HG02571 (cell line): Measurements from ENCODE around the gene TSHZ2.
"Not testable (repeated sequence)": the region's sequence is repeated elsewhere in the genome, so short reads cannot be mapped to it uniquely, and the experiment has no call there.

Experiments
- ATAC-seq: cut with Tn5 transposase; IDR thresholded peaks from one replicate; pipeline ENCODE4 v1.9.1; 2021; ENCODE audit warnings: mild to moderate bottlenecking, moderate library complexity; ENCODE audit not compliant: unreplicated experiment

Gene TSHZ2

DNA sequence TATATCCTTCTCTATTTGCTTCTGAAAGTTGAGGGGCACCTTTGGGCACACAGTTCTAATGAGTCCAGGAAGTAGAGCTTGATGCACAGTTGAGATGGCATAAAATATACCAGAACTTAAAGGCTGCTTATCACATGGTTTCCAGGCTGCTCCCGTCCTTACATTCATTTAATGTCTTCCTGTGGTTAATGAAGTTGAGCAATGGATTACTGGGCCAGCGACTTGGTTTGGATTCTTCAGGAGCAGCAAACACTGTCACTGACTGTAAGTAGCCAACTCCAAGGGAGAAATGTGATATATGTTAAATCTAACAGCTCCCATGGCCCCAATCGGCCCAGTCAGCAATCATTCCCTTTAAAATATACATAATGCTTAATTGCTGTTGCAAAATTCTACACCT, 9.0 kb upstream of the TSHZ2 start:
- no peak for ATAC-seq

DNA sequence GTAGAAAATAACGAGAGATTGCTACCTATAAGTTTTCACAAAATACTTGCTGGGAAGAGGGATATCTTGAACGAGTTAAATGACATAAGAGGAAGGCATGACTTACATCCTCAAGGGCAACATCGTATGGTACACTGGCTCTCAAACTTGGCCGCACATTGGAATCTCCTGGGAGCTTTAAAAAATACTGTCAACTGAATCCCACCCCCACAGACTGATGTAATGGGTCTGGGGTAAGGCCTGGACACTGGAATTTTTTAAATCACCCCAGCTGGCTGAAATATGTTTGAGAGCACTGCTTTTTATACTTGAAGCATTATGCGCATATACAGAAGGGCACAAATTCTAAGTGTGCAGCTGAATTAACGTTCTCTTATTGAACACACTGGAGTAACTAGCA, 8.0 kb upstream of the TSHZ2 start:
- no peak for ATAC-seq

DNA sequence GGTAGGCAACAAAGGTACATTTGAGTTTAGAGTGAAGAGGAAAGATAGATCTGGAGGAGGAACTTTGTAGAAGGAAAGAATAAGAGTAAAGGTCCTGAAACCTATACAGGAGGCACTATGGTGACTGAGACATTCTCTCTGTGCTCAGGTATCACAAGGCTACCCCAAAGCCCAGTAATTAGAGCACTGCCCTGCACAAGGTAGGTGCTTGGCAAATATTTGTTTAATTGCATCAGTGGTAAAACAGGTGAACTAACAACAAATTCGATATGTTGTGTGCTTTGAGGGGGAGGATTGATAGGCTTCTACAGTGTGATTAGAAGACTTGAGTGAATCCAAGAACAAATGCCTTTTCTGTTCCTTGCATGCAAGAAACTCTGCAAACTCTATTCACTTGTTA, 6.8 kb upstream of the TSHZ2 start:
- ATAC-seq = no peak

DNA sequence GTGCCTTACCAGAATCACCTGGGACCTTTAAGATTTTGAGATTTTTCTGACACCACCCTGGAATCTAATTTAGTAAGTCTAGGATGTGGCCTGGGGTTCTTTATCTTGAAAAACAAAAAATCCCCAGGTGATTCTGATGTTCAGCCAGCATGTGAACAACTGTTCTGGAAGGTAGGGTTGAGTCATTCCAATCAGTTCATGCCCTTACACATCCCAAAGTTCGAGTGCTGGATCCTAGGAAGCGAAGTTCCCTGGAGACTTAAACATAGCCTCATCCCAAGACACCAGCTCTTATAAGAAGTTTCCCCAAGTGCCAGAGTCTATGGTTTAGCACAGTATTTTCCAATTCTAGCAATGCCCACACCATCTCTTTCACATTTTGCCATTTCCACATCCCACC, 6.3 kb upstream of the TSHZ2 start:
- ATAC-seq = no peak

DNA sequence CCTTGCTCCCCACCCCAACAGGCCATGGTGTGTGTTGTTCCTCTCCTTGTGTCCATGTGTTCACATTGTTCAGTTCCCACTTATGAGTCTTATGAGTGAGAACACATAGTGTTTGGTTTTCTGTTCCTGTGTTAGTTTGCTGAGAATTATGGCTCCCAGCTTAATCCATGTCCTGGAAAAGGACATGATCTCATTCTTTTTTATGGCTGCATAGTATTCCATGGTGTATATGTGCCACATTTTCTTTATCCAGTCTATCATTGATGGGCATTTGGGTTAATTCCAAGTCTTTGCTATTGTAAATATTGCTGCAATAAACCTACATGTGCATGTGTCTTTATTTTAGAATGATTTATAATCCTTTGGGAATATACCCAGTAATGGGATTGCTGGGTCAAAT, 5.6 kb upstream of the TSHZ2 start:
- not testable (repeated sequence) for ATAC-seq

DNA sequence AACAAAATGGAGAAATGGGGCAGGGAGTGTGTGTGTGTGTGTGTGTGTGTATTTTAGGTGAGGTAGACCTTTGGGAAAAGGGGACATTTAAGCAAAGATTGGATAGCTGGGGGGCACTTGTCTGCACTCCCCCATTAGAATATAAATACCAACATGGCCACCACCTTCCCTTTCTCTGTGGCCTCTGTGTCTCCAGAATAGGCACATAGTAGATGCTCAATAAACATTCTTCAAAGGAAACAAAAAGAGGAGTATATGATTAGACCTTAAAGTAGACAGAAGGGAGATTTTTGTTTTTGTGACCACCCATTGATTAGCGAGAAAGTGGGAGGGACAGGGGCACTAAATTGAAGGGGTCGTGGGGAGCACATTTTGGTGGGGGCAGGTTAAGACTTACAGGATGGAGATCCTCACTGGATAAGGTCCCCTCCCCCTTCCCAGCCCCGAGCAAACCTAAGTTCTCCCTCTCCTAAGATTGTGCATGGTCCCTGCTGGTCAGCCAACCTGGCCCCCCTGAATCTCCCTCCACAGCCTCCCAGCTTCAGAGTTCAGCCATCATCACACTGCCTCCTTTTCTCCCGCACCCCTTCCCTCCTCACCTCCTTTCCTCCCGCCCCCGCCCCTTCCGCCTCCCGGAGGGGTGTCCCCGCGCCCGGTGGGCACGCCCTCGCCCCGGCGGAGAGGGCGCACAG, 514 bp upstream of the TSHZ2 start:
- no peak for ATAC-seq

DNA sequence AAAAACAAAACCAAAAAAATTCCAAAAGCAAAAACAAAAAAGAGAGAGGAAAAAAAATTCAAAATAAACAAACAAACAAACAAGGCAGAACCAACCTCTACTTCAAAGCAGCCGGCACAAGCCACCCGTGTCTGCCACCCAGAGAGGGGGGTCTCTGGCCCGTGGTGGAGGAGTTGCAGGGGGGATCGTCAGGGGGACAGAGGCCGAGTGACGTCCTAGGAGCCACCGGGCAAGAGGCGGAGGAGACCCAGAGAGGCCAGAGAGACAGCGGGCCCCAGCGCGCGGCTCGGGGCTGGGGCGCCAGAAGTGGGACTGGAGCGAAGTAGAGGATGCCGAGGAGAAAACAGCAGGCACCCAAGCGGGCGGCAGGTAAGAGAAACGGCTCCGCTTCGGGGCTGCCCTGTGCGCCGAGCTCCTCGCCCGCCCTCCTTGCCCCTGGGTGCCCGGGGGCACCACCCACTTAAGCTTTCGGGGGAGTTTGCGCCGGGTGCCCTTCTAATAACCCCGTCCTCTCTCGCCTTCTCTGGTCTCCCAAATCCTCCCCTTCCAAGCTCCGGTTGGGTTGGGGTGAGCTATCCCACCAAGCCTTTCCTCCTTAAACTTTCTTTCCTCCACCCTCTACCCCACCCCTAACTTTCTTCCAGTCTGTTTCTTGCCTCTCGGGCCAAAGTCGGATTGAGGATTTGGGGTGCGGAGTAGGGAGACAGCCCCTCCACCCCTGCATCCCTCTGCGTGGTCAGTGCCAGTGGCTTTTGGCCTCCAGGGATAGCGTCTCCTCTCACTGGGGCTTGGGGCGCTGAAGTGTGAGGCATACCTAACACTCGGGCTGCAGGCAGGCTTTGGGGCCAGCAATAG, 1.0 kb downstream of the TSHZ2 start:
- no peak for ATAC-seq

DNA sequence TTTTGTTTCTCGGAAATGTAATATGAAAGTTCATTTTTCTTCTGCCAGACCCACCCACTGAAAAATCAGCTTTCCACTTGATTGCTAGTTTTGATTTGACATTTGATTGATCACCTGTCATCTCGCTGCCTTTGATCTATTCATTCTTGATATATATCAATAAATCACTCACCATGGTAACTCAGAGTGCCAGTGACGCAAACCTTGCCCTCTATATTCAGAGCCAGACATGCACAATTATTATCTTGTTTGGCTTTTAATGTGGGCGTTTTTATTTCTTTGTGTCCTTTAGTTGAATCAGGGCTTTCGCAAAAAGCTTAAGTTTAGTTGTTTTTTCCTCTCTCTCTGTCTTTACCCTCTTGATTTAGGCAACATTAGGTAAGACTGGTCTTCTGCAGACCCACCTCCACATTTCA, 2.0 kb downstream of the TSHZ2 start:
- no peak for ATAC-seq

DNA sequence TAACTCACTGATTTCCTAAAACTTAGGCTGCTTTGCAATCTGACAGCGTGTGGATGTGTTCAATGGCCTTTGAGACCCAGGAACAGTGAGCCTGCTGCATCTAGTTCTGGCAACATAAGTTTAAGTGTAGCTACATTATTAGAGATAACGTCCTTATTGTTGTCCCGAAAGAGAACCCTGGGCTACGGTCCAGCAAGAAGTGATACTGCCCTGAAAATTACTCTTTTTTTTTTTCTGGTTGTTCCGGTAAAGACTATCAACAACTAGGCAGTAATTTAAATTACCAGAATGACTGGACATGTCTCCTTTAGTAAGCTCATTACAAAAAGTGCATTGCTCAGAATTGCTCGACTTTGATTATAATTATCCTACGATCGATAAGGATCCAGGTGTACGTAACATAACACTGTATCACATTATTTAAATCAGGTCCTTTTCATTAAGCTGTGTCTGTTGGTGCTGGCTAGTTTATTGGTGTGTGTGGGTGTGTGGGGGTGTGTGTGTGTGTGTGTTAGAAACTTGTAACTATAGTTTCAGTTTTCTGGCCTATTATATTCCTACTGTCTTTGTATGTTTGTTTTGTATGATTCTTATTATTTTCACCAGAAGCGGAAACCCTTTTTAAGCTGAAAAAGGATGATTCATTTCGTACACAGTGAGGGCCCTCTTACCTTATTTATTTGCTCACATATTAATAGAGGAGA, 3.0 kb downstream of the TSHZ2 start:
- ATAC-seq = no peak

DNA sequence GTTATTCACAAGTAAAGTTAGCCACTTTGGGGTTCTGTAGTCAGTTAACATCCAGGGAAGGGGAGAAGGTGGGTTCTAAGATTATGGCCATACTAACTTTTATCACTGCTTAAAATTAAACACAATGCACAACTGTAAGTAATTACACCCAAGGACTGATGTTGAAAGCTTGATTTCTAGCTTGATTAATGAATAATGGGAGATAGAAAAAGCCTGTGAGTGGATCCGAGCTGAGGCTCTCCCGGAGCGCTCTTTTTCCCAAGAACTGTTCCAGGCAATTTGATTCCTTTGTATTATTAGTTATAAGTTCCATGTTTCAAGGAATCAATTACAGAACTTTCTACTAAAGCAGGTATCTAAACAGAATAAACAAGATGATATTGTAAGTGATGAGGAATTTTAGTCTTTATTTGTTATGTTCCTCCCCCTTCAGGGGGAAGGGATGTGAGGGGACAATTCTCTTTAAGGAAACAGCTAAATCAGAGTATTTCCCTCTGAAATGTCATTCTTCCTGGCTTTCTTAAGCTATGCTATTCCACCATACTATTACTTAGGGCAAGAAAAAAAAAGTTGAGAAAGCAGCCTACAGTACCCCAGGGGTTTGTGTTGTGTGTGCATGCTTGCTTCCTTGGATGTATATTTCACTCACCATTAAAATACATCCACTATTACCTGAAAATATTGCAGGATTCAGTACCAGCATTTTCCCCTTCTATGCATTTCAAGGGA, 3.8 kb downstream of the TSHZ2 start:
- no peak for ATAC-seq

DNA sequence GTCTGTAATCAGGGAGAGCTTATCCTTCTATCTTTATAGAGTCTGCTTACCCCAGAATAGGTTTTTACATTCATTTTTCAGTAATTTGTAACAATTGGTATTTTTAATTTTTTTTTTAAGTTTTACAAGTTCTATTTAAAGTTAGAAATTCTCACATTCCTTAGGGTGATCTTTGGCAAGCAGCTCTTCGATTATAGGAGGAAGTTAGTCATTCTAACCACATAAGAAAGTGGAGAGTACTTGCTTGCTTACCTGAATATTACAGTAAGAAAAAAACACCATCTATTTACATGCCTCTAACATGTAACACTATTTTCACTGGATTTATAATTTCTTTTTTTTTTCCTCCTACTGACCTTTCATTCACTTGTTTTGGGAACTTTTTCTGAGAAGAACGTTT, 6.7 kb downstream of the TSHZ2 start:
- ATAC-seq = no peak

DNA sequence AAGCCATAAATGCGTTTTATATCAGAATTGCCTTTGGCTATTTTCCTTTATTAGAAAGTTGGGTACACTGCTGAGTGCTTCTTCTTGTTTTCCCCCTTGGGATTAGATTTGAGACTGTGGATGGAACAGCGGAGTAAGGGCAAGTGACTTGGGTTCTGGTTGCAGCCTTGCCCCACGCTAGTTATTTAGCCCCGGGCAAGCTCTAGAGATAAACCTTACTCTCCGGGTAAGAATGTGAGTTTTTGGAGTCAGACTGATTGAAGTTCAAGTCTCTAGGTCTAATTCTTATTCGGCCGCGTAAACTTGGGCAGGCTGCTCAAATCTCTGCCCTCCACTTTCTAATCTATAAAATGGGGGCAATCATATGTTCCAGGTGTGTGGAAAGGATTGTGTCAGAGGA, 8.9 kb downstream of the TSHZ2 start:
- no peak for ATAC-seq

DNA sequence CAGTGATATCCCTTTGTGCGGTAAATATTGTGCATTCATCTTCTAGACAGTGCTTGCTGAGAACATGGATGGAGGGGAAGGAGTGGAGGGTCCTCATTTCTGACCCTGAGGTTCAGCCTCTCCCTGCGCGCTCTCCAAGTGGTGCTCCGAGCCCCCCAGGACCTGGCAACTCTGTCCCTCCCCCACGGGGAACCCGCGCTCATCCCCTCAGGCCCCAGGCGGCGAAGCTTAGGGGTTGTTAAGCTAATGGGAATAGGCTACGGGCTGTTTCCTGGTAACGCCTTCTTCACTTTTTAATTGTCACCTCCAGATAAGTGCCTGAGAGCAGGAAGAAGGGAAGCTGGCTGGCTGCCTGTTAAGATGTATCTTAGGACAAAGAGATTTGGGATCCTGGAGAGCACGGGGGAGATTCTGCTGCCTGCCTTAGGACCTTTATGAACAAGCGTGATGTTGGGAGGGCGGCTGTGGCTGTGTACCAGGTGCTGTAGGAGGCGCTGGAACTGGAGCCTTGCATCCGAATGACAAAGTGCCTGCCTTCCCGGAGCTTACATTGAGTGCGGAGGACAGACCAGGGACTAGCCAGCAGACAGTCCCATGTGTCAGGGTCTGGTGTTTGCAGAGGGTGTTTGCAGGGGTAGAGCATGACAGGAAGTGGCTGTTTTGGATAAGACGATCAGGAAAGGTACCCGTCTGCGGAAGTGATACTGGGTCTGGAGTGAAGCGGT, 11.7 kb downstream of the TSHZ2 start:
- ATAC-seq = no peak

DNA sequence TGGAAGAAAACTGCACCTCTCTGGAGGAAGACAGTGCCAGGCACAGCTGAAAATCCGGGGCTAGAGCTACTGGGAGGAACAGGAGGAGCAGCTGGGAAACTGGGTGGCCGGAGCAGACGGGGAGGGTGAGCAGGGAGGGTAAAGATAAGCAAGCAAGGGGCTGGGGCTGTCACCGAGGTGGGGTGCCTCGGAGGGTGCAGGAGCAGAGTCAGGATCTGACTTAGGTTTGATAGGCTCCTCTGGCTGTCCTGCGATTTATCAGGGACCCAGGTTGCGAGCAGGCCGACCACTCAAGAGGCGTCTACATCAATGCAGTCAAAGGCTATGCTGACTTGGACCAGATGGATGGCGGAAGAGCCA, 12.3 kb downstream of the TSHZ2 start:
- ATAC-seq = no peak

DNA sequence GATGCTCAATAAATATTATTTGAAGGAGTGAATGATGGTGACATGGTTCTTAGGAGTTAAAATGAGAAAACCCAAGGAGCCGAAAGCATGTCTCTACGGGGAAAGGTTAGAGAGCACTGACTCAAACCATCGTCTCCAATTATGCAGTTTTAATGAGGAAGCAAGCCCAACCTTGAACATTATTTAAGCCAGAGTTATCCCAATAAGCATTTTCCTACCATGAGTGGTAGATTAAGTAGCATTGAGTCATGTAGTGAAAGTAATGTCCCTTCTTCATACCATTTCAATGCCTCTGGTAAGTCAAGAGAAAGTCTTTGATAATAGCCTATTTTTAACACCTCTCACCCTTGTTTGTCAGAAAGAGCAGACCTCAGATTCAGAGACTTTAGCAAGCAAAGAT, 13.5 kb downstream of the TSHZ2 start:
- no peak for ATAC-seq

DNA sequence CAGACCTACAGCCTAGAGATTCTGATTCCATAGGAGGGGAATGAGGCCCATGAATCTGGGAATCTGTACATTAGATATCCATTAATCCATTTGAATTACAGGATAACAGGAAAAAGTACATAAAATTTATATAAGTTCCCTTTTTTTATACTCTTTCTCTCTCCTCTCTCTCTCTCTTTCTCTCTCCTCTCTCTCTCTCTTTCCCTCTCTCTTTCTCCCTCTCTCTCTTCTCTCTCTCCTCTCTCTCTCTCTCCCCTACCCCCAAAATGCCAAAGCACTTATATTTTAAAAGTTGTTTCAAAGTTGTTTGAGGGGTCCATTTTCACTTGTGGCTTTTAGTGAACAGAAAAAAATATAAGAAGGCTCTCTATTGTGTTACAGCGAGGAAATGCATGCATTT, 15.1 kb downstream of the TSHZ2 start:
- no peak for ATAC-seq

DNA sequence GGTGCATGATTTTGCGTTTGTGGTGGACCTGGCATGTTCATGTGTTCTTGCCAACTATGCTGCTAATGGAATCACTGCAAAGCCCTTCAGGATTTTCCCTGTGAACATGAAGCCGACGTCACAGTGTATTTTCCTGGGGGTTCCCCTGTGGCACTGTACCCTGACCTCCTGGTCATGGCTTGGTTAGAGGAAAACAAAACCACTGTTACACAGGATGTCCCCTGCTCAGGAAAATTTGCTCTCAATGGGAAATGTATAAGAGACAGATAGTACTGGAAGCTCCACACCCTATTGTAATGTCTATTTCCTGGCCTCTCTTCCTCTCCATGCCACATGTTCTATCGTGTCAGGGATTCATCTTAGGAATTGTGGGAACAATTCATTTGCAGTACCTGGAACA, 19.7 kb downstream of the TSHZ2 start:
- ATAC-seq = no peak

DNA sequence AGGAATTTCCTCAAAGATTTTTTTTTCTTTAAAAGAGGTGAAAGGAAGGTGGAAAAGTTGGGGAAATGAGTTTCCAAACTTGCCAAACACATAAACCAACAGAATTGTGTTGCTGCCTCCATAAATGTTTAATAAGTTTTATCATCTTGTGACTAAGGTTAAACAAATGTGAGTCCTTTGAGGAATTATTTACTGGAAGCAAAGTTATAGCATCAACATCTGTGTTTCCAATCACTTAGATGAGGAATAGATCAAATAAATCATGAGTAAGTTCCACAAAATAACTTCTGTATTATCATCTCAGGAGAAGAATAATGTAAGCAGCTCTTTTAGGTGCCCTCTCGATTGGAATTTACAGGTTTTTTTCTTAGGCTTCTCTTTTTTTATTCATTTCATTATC, 20.5 kb downstream of the TSHZ2 start:
- no peak for ATAC-seq

DNA sequence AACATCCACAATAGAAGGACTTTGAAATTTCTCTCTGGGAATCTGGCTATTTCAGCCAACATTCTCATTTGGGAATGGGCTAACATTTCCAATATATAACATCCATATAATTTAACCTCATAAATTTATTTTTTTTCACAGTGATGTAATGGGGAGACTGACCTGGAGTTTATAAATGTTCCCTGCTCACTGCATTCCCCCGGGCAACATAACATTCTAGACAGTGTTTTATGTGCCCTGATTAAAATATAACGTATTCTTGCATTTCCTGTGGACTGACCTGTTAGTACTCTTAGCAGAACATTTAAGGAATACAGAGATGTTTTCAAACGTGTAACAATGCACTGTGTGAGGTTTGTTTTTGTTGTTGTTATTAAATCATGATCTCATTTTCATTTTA, 20.9 kb downstream of the TSHZ2 start:
- no peak for ATAC-seq

DNA sequence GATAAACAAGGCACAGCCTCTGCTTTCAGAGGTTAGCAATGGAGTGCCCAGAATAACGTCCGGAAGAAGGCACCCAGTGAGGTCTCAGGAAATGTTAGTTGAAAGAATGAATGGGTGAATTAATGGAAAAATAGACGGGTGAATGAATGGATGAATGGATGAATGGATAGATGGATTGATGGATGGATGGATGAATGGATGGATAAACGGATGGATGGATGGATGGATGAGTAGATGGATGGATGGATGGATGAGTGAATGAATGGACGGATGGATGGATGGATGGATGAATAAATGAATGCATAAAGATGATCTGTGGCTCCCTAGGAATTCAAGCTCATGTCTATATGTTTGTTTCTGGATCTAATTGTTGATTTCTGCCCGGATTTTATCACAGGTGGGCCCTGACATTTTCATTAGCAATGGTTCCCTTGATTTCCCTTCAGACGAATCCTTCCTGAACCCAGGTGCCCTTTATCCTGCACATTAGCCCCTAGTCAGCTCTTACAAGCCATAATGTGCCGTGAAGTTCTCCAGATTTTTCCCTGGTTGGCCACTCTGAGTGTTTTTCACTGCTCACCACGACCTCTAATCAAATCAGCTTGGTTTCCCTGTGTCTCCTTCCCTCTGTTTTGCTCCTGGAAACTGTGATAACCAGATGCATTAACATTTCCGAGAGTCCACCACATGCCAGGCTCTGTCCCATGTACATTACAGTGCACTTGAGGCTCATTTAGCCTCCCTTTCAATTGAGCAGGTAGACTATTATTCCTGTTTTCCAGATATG, 22.2 kb downstream of the TSHZ2 start:
- ATAC-seq = no peak
